HepG2 (cell line): ENCODE measurements around the gene CLBA1. TPM values are rescaled to one million over a fixed set of nuclear protein-coding genes. Genes with fewer than 3 reads are reported as not detected.

Source experiments
- CHCHD3 ChIP-seq: sonication (generic); formaldehyde crosslinking; IDR thresholded peaks from 2 replicates; pipeline ENCODE4 v1.8.0; 2022; ENCODE audit warnings: mild to moderate bottlenecking, missing genetic modification reagents, moderate library complexity
- CTCF ChIP-seq: sonication (generic); formaldehyde crosslinking; IDR thresholded peaks from 2 replicates; pipeline ENCODE4 v1.5.0; 2020; ENCODE audit warnings: mild to moderate bottlenecking, missing genetic modification reagents, moderate library complexity
- HDAC2 ChIP-seq: sonication (generic); formaldehyde crosslinking; IDR thresholded peaks from 2 replicates; pipeline ENCODE4 v1.4.0; 2020; ENCODE audit warnings: missing genetic modification reagents
- HIC2 ChIP-seq: sonication (generic); formaldehyde crosslinking; IDR thresholded peaks from 2 replicates; pipeline ENCODE4 v1.9.0; 2022; ENCODE audit warnings: low read depth, missing genetic modification reagents
- HMGXB3 ChIP-seq: sonication (generic); formaldehyde crosslinking; IDR thresholded peaks from 2 replicates; pipeline ENCODE4 v1.4.0; 2020; ENCODE audit warnings: missing genetic modification reagents, borderline replicate concordance
- HOXD1 ChIP-seq: sonication (generic); formaldehyde crosslinking; IDR thresholded peaks from 2 replicates; pipeline ENCODE4 v1.5.0; 2020; ENCODE audit warnings: missing genetic modification reagents
- MTA1 ChIP-seq: sonication (generic); formaldehyde crosslinking; IDR thresholded peaks from 2 replicates; pipeline ENCODE4 v1.4.0; 2020; ENCODE audit warnings: missing genetic modification reagents, mild to moderate bottlenecking, borderline replicate concordance
- MXD4 ChIP-seq: IDR thresholded peaks from 2 replicates; pipeline ENCODE4 v1.6.1; 2016; ENCODE audit warnings: mild to moderate bottlenecking, missing biosample characterization, missing genetic modification reagents
- NFATC3 ChIP-seq: sonication (generic); formaldehyde crosslinking; IDR thresholded peaks from 2 replicates; pipeline ENCODE4 v1.5.1; 2020; ENCODE audit warnings: mild to moderate bottlenecking, missing genetic modification reagents
- RORA ChIP-seq: sonication (generic); formaldehyde crosslinking; IDR thresholded peaks from 2 replicates; pipeline ENCODE4 v1.5.0; 2020; ENCODE audit warnings: mild to moderate bottlenecking, missing genetic modification reagents, moderate library complexity
- TAF15 ChIP-seq: fragments of 200-400 bp; formaldehyde crosslinking; IDR thresholded peaks from one replicate; pipeline ENCODE4 v1.6.1; 2018; ENCODE audit warnings: mild to moderate bottlenecking, low read depth, low read length; ENCODE audit not compliant: poor library complexity, severe bottlenecking
- TEAD2 ChIP-seq: sonication (generic); formaldehyde crosslinking; IDR thresholded peaks from 2 replicates; pipeline ENCODE4 v1.9.0; 2021; ENCODE audit warnings: missing genetic modification reagents
- TEF ChIP-seq: sonication (generic); formaldehyde crosslinking; IDR thresholded peaks from 2 replicates; pipeline ENCODE4 v1.5.0; 2020; ENCODE audit warnings: missing genetic modification reagents
- ZBTB3 ChIP-seq: sonication (generic); formaldehyde crosslinking; IDR thresholded peaks from 2 replicates; pipeline ENCODE4 v1.4.0; 2020; ENCODE audit warnings: low read depth, mild to moderate bottlenecking, moderate library complexity, missing genetic modification reagents, borderline replicate concordance
- ZBTB38 ChIP-seq: sonication (generic); formaldehyde crosslinking; IDR thresholded peaks from 2 replicates; pipeline ENCODE4 v1.5.1; 2020; ENCODE audit warnings: mild to moderate bottlenecking, missing genetic modification reagents
- ZBTB42 ChIP-seq: sonication (generic); formaldehyde crosslinking; IDR thresholded peaks from 2 replicates; pipeline ENCODE4 v1.5.0; 2020; ENCODE audit warnings: mild to moderate bottlenecking, missing genetic modification reagents
- ZNF574 ChIP-seq: sonication (generic); formaldehyde crosslinking; IDR thresholded peaks from 2 replicates; pipeline ENCODE4 v1.4.0; 2020; ENCODE audit warnings: missing genetic modification reagents
- polyA plus RNA-seq, 8 experiments: library from polyadenylated mRNA; depleted of rRNA in 3 of 8; stranded (reverse) in 7 of 8; unstranded in 1 of 8; fragments of >200 nt; fragmentation: Illumina TruSeq in 4 of 8; extraction: Trizol in 4 of 8; gene quantifications; 2 replicates each; pipeline versions ENCODE4 v1.2.1 to v1.2.3, GENCODE V29; 2011 to 2016; ENCODE audit warnings: low read depth in 4 of 8, missing spikeins in 1 of 8, mixed read lengths in 1 of 8; ENCODE audit not compliant: insufficient read depth in 1 of 8
- total RNA-seq, 5 experiments: library from RNA; depleted of rRNA; stranded (reverse); fragments of >200 nt; fragmentation: Illumina TruSeq; extraction: Trizol; gene quantifications; 2 replicates each; pipeline ENCODE4 v1.2.3, GENCODE V29; 2016; ENCODE audit warnings: low read depth in 1 of 5

CLBA1 gene
- total and polyA plus RNA-seq, 2 of the 13 experiments (the other 11 are each of a cell fraction or from before 2014, with no cell fraction given) = 1.2 to 1.4 TPM

- TF ChIP-seq ZBTB3 (CRISPR knock-in tag) (no peak), CTCF (CRISPR knock-in tag) (no peak; the same call in 1 of the 2 replicates), CHCHD3 (CRISPR knock-in tag) (no peak), MTA1 (CRISPR knock-in tag) (no peak; the same call in 1 of the 2 replicates), ZNF574 (CRISPR knock-in tag) (peak; percentile 56; the same call in 1 of the 2 replicates), HOXD1 (CRISPR knock-in tag) (no peak), TAF15 (no peak), NFATC3 (CRISPR knock-in tag) (no peak), TEF (CRISPR knock-in tag) (no peak), HDAC2 (no peak), HMGXB3 (CRISPR knock-in tag) (no peak), ZBTB38 (CRISPR knock-in tag) (no peak), ZBTB42 (CRISPR knock-in tag) (no peak), TEAD2 (CRISPR knock-in tag) (no peak), MXD4 (CRISPR knock-in tag) (no peak), HIC2 (CRISPR knock-in tag) (no peak), RORA (CRISPR knock-in tag) (no peak)
These were observed 35.4 kb downstream of the CLBA1 start, which contains the start of gene CDCA4 (continued) for GRCh38 chr14:105020815-105021655.
